Subcutaneous abdominal adipose tissue (tissue), 5 donors: ENCODE measurements around the gene HRK.

Experiments
- H3K27ac ChIP-seq: one replicate; pipeline ENCODE4 v1.7.0; 2013; ENCODE audit warnings: low read depth, mild to moderate bottlenecking, inconsistent platforms, low read length, moderate library complexity
- H3K27me3 ChIP-seq, 5 donors: one replicate each; pipeline ENCODE4 v1.7.0; 2013; ENCODE audit warnings: low read length in 5 of 5, inconsistent platforms in 1 of 5; ENCODE audit not compliant: control insufficient read depth in 5 of 5, insufficient read depth in 4 of 5
- H3K36me3 ChIP-seq, 5 donors: one replicate each; pipeline ENCODE4 v1.7.0; 2013; ENCODE audit warnings: low read length in 5 of 5; ENCODE audit not compliant: control insufficient read depth in 5 of 5, insufficient read depth in 5 of 5
- H3K4me1 ChIP-seq, 5 donors: one replicate each; pipeline ENCODE4 v1.7.0; 2013; ENCODE audit warnings: low read length in 5 of 5, mild to moderate bottlenecking in 3 of 5, moderate library complexity in 1 of 5; ENCODE audit not compliant: control insufficient read depth in 5 of 5, insufficient read depth in 5 of 5
- H3K4me3 ChIP-seq, 5 donors: one replicate each; pipeline ENCODE4 v1.7.0; 2013; ENCODE audit warnings: low read length in 5 of 5, low read depth in 1 of 5
- H3K9ac ChIP-seq, 5 donors: one replicate each; pipeline ENCODE4 v1.7.0; 2013; ENCODE audit warnings: low read length in 5 of 5, mild to moderate bottlenecking in 4 of 5, moderate library complexity in 3 of 5
- H3K9me3 ChIP-seq, 5 donors: one replicate each; pipeline ENCODE4 v1.7.0; 2013; ENCODE audit warnings: low read length in 5 of 5; ENCODE audit not compliant: control insufficient read depth in 5 of 5
- donor health status: healthy.
- donor health status: healthy.
- donor health status: healthy.
- donor health status: healthy.
- donor health status: healthy.

The HRK gene

GRCh38 chr12:116813271-116814041 lies 67.8 kb downstream of the HRK start:
- Histone ChIP-seq H3K27ac (no peak overlapping the region), H3K36me3 (no peaks in the 10 kb centered on the region), H3K9ac (no peak overlapping the region), H3K4me3 (no peak overlapping the region), H3K4me1 (peaks cover 0 to 7% (median 7%) of the 10 kb centered on the region in 5 donors), H3K9me3 (no peaks in the 10 kb centered on the region), H3K27me3 (no peaks in the 10 kb centered on the region)

- H3K4me3 ChIP-seq = no peak overlapping the region
- no peak overlapping the region for H3K9ac ChIP-seq
- no peaks in the 10 kb centered on the region for H3K27me3 ChIP-seq
- no peak overlapping the region for H3K27ac ChIP-seq
- no peaks in the 10 kb centered on the region for H3K36me3 ChIP-seq
- no peaks in the 10 kb centered on the region for H3K4me1 ChIP-seq
- H3K9me3 ChIP-seq = no peaks in the 10 kb centered on the region
These were observed 69.0 kb downstream of the HRK start for GRCh38 chr12:116812238-116812637.

GRCh38 chr12:116808113-116809105 lies 72.8 kb downstream of the HRK start:
- Histone ChIP-seq H3K27me3 (no peaks in the 10 kb centered on the region), H3K36me3 (no peaks in the 10 kb centered on the region), H3K4me3 (no peak overlapping the region), H3K4me1 (no peaks in the 10 kb centered on the region), H3K27ac (no peak overlapping the region), H3K9me3 (peaks cover 0 to 3% (median 0%) of the 10 kb centered on the region in 5 donors), H3K9ac (no peak overlapping the region)

- Histone ChIP-seq H3K9me3 (peaks cover 0 to 3% (median 0%) of the 10 kb centered on the region in 5 donors), H3K27ac (no peak overlapping the region), H3K36me3 (no peaks in the 10 kb centered on the region), H3K4me1 (no peaks in the 10 kb centered on the region), H3K4me3 (no peak overlapping the region), H3K27me3 (no peaks in the 10 kb centered on the region), H3K9ac (no peak overlapping the region)
These were observed 73.7 kb downstream of the HRK start for GRCh38 chr12:116807546-116807945.

GRCh38 chr12:116806845-116807440 lies 74.3 kb downstream of the HRK start:
- Histone ChIP-seq H3K36me3 (no peaks in the 10 kb centered on the region), H3K27me3 (no peaks in the 10 kb centered on the region), H3K27ac (no peak overlapping the region), H3K4me3 (no peak overlapping the region), H3K9me3 (peaks cover 0 to 3% (median 0%) of the 10 kb centered on the region in 5 donors), H3K9ac (no peak overlapping the region), H3K4me1 (no peaks in the 10 kb centered on the region)
